ENCODE measurements around the gene TNNT2. TPM values are rescaled to one million over a fixed set of nuclear protein-coding genes. Genes with fewer than 3 reads are reported as not detected.

TNNT2 gene
- total RNA-seq, result not detected

GRCh38 chr1:201377611-201378092, at the start of gene TNNT2:
Gene TNNT2, minus strand, starts transcription at chr1:201377680. Its CDS starts 4,426 bp downstream, at chr1:201373254.
- FAIRE-seq (no peak), DNase-seq (ENCODE audit: low spot score in 2 of 2) (no peak)

DNA sequence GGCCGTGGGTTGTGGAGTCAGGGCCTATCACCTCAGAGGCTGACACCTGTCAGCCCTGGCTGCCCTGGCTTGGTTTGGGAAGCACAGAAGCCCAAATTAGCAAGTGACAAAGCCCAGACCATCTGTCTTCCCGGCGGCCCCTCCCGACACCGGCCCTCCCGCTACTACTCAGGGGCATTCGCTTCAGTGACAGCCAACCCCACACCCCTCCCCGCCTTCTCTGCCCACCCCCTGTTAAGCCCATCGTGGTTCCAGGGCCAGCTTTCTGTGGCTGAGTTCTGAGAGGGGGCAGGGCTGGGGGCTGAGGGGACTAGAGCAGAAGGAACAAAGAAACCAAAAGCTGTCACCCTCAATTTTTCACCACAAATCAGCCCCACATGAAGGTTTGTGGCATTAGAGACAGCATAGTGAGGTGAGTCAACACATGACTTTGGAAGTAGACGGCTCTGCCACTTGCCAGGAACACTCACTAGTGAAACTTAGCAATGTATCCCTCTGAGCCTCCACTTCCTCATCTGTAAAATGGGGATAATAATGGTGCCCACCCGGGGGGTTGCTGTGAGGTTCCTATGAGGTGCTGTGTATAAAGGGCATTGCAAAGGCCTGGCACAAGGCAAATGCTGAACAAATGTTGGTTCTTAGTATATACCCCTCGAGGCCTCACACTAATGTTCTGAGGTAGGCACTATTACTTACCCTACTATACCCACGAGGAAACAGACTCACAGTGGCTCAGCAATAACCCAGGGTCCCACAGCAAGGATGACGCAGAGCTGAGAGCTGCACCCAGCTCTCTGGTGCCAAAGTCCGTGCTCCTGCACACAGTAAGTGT, 49.2 kb upstream of the TNNT2 start:
- DNase-seq (ENCODE audit: low spot score in 2 of 2) (no peak), FAIRE-seq (no peak)

GRCh38 chr1:201424146-201424545, 46.7 kb upstream of the TNNT2 start:
- no peak for DNase-seq (ENCODE audit: low spot score in 2 of 2)
- FAIRE-seq, result no peak

DNA sequence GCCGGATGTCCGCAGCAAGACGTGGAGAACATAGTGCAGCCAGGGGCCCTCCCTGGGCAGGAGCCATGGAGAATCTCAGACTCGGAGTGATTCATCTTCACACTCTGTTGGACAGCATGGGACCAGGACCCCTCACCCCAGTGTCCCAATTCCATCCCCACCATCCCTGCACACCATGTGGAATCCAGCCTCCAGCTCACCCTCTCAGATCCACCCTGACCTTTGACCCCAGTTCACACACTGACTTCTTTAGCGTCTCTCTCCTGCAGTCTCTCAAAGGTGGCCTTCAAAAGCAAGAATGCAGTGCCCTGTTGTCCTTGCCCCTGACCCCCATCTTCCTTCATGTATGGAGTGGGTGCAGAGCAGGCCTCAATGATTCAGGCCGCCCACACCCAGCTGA, 46.2 kb upstream of the TNNT2 start:
- DNase-seq (ENCODE audit: low spot score in 2 of 2) (no peak), FAIRE-seq (no peak)

DNA sequence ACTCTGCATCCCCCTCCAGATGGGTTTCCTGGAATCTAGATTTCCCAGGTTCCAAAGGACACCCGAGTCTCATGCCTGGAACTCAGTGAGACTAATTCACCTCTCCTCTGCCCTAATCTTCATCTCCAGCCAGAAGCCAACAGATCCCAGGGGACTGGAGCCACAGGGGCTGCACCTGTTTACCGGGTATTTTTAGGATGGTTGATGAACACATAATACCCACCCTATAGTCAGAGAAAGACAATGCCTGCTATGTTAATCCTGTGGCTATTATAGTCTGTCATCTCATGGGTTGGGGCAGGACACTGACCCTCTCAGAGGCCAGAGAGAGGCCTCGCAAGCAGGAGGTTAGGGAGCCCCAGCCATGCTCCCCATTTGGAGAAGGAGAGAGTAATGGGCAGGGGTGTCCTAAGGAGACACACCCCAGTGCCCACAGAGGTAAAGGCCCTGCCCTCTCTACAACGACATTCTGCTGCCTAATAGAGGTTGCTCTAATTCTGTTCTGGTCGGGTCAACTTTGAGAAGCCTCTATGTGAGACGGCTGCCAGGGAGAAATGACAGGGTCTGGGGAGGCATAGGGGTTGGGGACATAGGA, 45.1 kb upstream of the TNNT2 start:
- no peak for DNase-seq (ENCODE audit: low spot score in 2 of 2)
- no peak for FAIRE-seq

DNA sequence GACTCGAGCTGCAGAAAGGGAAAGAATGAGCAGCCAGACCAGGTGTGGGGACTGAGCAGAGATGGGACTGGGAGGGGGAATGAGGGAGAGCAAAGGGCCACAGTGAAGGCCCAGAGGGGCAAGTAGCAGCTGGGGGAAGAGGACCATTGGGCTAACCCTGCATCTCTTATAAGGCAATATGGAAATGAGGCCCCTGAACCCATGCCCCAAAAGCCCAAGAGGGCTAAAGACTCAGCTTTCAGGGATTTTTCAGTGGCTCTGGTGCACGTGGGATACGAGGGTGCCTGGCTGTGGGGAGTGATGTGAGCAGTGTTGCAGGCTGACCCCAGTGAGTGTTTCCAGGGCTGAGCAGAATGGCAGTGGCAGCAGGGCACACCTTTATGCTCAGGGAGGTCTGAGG, 44.5 kb upstream of the TNNT2 start:
- DNase-seq (ENCODE audit: low spot score in 2 of 2) (no peak), FAIRE-seq (no peak)

DNA sequence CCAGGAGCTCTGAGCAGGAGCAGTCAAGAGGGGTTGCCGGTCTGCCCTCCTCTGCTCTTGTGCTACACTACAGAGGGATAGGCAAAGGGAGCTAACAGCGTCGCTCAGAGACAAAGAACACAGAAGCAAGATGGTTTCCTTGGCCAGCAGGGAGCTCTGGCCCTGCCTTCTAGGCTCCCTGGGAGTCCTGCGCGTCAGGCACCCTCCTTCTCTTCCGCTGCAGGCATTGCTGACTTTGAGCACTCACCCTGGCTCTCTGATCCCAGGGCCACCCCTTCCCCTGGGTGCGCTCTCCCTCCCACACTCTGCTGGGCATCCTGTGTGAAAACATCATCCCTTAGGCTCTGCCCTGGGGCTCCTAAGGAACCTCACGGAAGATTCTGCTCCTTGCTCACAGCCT, 43.6 kb upstream of the TNNT2 start:
- FAIRE-seq (no peak), DNase-seq (ENCODE audit: low spot score in 2 of 2) (no peak)

DNA sequence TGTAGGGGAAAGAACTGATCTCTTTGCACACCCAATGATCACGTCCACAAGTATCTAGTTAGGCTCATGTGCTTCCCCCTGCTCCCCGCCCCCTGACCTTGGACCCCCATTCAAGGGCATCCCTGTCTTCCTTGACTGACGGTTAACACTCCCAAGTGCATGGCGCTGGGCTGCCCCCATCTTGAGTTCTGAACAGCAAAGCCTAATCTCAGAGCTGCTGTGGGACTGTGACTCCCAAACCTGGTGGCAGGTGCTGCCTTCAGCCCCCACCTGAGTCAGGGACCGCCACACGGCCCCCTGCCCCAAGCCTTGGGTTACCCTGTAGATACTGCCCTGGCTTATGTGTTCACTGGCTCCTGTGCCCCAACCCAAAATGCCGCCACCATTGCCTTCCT, 43.1 kb upstream of the TNNT2 start:
- DNase-seq (ENCODE audit: low spot score in 2 of 2), result no peak
- FAIRE-seq, result no peak

GRCh38 chr1:201419746-201420607, 42.5 kb upstream of the TNNT2 start:
- FAIRE-seq (no peak), DNase-seq (ENCODE audit: low spot score in 2 of 2) (no peak)

- DNase-seq (ENCODE audit: low spot score in 2 of 2) (no peak), FAIRE-seq (no peak)
Measured at GRCh38 chr1:201419256-201419655, 41.8 kb upstream of the TNNT2 start.

DNA sequence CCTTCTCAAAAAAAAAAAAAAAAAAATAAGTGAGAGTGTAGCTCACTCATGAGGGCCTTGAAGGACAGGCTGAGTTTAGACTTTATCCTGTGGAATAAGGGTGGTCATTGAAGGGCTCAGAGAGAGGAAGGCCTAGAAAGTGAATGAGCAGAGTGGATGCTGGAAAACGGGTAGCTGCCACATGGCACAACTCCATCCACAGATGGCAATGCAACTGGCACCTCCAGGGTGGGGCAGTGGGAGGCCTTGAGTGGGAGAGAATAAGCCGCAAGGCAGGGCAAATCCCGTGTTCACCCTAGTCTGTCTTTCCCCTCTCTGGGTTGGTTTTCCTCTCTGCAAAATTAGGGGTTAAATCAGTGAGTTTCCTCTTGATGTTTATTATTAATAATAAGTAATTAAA, 41.0 kb upstream of the TNNT2 start:
- DNase-seq (ENCODE audit: low spot score in 2 of 2) (no peak), FAIRE-seq (no peak)

DNA sequence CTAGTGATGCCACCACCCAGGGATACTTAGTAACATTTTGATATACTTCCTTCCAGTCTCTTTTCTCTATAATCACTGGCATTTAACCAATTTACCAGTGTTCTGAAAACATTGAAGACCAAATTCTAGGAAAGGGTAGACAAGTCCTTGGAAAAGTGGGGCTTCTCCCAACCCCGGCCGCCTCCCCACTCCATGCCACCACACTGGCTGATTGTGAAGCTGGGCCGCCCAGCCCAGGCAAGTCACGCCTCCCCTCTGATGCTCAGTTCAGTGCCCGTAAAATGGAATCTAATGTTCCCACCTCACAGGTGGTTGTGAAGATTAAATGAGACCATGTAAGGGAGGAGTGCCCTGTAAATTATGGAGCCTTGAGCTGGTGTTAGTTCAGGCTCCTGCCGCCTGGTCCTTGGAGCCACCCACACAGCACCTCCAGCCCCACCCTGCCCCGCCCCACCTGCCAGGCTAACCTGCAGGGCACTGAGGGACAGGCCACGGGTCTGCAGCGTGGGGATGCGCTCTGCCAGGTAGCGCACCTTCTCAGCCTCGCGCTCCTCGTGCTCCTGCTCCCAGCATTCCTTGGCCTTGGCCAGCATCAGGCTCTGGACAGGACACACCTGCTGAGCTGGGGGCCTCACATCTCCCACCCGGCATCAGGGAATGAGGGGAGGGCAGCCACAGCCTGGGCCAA, 36.7 kb upstream of the TNNT2 start:
- FAIRE-seq (no peak), DNase-seq (ENCODE audit: low spot score in 2 of 2) (no peak)

GRCh38 chr1:201411292-201411691, 33.8 kb upstream of the TNNT2 start:
- no peak for DNase-seq (ENCODE audit: low spot score in 2 of 2)
- no peak for FAIRE-seq

- no peak for DNase-seq (ENCODE audit: low spot score in 2 of 2)
- FAIRE-seq, result no peak
Measured at GRCh38 chr1:201409440-201409839, 32.0 kb upstream of the TNNT2 start.

DNA sequence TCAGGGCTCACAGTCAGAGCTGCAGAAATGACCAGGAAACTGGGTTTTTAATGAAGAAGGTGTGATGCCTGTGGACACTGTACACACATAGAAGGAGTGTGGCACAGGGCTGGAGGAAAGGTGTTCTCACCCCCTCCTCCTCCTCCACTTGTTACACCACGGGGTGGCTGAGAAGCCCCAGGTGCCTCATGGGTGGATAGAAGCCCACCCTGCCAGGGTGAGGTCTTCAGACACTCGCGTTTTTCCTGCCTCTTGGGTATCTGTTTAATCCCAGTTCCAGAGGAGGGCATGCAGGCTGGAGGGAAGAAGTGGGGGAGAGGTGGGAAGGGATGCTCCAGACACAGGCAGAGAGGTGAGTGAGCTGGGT, 31.3 kb upstream of the TNNT2 start:
- DNase-seq (ENCODE audit: low spot score in 2 of 2) (no peak), FAIRE-seq (no peak)

DNA sequence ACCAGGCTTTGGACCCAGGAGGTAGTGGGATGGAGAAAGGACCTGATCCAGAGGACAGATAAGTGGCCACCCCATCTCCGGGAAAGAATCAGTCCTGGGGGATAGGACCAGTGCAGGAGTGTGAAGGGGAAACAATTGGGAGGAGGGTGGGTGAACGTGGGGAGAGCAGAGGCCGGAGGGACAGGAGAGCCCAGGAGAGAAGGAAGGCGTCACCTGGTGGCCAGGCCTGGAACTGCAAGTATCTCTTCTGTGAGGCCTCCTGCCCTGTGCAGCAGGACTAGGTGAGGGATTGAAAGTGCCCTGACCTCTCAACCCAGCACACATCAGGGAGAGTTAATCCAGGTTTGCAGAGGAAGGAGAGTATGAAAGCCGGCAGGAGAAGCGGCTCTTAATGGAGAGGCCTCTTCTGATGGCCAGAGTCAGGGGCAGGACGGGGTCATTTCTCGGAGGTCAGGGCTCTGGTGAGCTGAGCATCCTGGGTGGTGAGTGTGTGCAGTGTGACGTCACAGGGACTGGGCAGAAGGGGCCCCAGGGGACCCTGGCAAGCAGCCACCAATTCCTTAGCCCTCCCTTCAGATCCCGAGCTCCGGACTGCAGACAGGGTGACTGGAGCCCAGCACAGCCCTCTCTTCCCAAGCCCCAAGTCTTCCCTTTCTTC, 30.8 kb upstream of the TNNT2 start:
- DNase-seq (ENCODE audit: low spot score in 2 of 2) (peak; percentile 52 to 82), FAIRE-seq (no peak)

- DNase-seq (ENCODE audit: low spot score in 2 of 2) (no peak), FAIRE-seq (no peak)
Measured at GRCh38 chr1:201406831-201407406, 29.4 kb upstream of the TNNT2 start.

- DNase-seq (ENCODE audit: low spot score in 2 of 2), result no peak
- FAIRE-seq, result no peak
Measured at GRCh38 chr1:201405484-201405831, 28.0 kb upstream of the TNNT2 start.

GRCh38 chr1:201404722-201405483, 27.4 kb upstream of the TNNT2 start:
- FAIRE-seq (no peak), DNase-seq (ENCODE audit: low spot score in 2 of 2) (no peak)

Data from frontal cortex (tissue), 4 donors.